Measurements from ENCODE around the gene EHD1. TPM values are rescaled to one million over a fixed set of nuclear protein-coding genes. Genes with fewer than 3 reads are reported as not detected.
A peak's percentile ranks its signal among the peaks of the same experiment; 100 is the strongest.

Gene EHD1
- polyA plus RNA-seq, 2 of the 4 experiments (the other 2 are of a cell fraction), result 25.9 to 37.8 TPM

DNA sequence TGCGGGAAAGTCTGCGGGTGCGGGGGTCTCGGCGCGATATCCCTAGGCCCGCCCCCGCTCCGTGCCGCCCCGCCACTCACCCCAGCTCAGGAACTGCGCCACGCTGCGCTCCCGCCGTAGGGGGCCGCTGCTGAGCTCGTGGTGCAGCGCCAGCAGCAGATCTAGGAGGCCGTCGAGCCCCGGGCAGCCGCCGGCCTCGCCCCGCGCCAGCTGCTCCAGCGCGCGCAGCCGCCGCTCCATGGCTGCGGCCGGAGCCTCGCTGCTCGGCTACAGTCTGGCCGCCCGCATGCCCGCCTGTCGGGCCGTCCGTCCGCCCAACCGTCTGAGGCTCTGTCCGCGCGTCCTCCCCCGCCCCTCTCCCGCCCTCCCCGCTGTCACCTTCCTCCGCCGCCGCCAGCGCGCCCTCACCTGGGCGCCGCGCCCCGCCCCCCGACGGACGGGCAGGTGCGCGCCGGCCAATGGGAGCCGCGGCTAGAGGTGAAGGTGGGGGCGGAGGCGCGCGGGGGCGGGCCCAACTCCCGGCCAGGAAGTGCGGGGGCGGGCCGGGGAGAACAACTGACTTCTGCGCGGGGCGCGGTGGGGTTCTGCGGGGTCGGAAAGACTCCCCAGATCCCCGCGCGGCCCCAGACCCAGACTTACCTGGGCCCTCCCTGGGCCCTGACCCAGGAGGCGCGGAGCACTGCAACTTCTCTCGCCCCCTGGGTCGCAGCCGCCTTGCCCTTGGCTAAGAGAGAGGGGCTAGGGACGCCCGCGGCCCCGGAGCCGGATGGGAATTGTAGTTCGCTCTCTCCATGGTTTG is 33.9 kb downstream of the EHD1 start, which contains the start of gene CDC42BPG:
Gene CDC42BPG (minus strand): TSS at position 324 of the 799 bp plus-strand sequence. CDS start 84 bp downstream, at position 240.
- CTCF ChIA-PET, result interaction anchor here (0.6 to 39.4 kb wide), 20 partner anchors 10 to 173 kb away, joined by 3 to 1607 read pairs (median 5); partner anchors contain the start of genes ARL2 and EHD1
- WGBS (ENCODE audit: missing lambda C conversion rate), result 67% methylated on average over 15 of the region's 96 CpGs
- Histone ChIP-seq H3K27ac (peak within 1 kb of the TSS; percentile 78 to 82), H3K9me3 (no peaks in the 10 kb centered on the region), H3K4me3 (peak within 1 kb of the TSS; percentile 51), H3K4me1 (peaks cover 53% of the 10 kb centered on the region), H3K4me2 (peak within 1 kb of the TSS; percentile 91)
- DNase-seq (ENCODE audit: low read depth in 1 of 2, low spot score in 1 of 2) (peak; percentile 68 to 87), ATAC-seq (peak; percentile 54 to 72), FAIRE-seq (no peak)
- TF ChIP-seq POLR2AphosphoS2 (conservative IDR thresholded peaks at IDR 0.05; ENCODE audit: low read length) (no peak), JUN (IDR thresholded peaks at IDR 0.05) (peak in 1 of 2 experiments; percentile 45; a peak in 2 of 5 replicates), EP300 (IDR thresholded peaks at IDR 0.05) (no peak), ZFP36 (IDR thresholded peaks at IDR 0.05; ENCODE audit: borderline replicate concordance, partially characterized antibody) (no peak), HEYL (CRISPR knock-in tag; IDR thresholded peaks at IDR 0.05) (no peak), NR3C1 (IDR thresholded peaks at IDR 0.05) (no peak), RAD21 (conservative IDR thresholded peaks at IDR 0.05 in 1 of 2, IDR thresholded peaks at IDR 0.05 in 1 of 2) (peak; percentile 34 to 37; a peak in 3 of 5 replicates), SREBF2 (IDR thresholded peaks at IDR 0.05) (no peak), SMC3 (IDR thresholded peaks at IDR 0.05) (peak; percentile 27; the same call in 1 of the 3 replicates)
- TF ChIP-seq, protein P1, sequence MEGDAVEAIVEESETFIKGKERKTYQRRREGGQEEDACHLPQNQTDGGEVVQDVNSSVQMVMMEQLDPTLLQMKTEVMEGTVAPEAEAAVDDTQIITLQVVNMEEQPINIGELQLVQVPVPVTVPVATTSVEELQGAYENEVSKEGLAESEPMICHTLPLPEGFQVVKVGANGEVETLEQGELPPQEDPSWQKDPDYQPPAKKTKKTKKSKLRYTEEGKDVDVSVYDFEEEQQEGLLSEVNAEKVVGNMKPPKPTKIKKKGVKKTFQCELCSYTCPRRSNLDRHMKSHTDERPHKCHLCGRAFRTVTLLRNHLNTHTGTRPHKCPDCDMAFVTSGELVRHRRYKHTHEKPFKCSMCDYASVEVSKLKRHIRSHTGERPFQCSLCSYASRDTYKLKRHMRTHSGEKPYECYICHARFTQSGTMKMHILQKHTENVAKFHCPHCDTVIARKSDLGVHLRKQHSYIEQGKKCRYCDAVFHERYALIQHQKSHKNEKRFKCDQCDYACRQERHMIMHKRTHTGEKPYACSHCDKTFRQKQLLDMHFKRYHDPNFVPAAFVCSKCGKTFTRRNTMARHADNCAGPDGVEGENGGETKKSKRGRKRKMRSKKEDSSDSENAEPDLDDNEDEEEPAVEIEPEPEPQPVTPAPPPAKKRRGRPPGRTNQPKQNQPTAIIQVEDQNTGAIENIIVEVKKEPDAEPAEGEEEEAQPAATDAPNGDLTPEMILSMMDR (IDR thresholded peaks at IDR 0.05), result peak; percentile 62
- TF ChIP-seq, protein P2, sequence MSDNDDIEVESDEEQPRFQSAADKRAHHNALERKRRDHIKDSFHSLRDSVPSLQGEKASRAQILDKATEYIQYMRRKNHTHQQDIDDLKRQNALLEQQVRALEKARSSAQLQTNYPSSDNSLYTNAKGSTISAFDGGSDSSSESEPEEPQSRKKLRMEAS (IDR thresholded peaks at IDR 0.05), result peak; percentile 63; the same call in 1 of the 2 replicates
- TF ChIP-seq, protein P3, sequence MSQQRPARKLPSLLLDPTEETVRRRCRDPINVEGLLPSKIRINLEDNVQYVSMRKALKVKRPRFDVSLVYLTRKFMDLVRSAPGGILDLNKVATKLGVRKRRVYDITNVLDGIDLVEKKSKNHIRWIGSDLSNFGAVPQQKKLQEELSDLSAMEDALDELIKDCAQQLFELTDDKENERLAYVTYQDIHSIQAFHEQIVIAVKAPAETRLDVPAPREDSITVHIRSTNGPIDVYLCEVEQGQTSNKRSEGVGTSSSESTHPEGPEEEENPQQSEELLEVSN (IDR thresholded peaks at IDR 0.05; ENCODE audit: borderline replicate concordance, low read depth), result peak; percentile 39
- POLR2A ChIA-PET, result interaction anchor here (1.0 to 1.5 kb wide), 5 partner anchors 34 to 268 kb away, joined by 3 to 5 read pairs (median 4); partner anchors contain the start of genes ARL2, EHD1, TM7SF2 and VPS51

DNA sequence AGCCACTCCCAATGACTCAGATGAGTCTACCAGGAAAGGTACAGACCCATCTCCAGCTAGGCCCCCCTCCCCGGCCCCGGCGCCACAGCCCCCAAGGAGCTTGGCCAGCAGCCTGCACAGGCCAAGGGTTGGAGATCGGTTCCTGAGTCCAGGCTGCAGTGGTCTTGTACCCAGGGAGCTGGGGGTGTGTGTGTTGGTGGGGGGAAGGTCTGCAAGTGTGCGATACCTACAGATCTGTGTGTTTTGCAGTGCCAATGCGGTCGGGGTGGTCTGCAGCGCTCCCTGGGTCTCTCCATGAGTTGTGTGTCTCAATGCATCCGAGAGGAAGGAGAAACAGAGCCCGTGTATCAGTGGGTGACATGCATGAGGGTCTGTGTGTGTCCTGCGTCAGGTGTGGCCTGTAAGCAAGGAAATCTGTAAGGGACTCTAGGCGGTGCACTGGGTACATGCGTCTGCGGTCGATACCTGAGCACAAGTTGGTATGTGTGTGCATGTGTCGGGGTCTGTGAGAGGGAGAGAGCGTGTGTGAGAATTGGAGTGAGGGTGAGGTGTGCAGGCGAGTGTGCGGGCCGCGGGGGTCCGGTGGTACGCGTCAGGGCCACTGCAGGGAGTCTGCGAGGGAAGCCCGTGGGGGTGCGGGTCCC is 34.6 kb downstream of the EHD1 start:
- POLR2A ChIA-PET, result interaction anchor here (1.0 to 1.5 kb wide), 6 partner anchors 35 to 268 kb away, joined by 3 to 5 read pairs (median 4); partner anchors contain the start of genes ARL2, EHD1, SF1 and TM7SF2
- Histone ChIP-seq H3K4me2 (peak overlapping the region; percentile 91), H3K9me3 (no peaks in the 10 kb centered on the region), H3K27ac (peak overlapping the region; percentile 78 to 82), H3K4me1 (peaks cover 46% of the 10 kb centered on the region), H3K4me3 (peak overlapping the region; percentile 51)
- no peak for DNase-seq (ENCODE audit: low read depth in 1 of 2, low spot score in 1 of 2)
- CTCF ChIA-PET, result interaction anchor here (0.5 to 39.4 kb wide), 21 partner anchors 9 to 399 kb away, joined by 3 to 1607 read pairs (median 5); partner anchors contain the start of genes ARL2 and EHD1
- FAIRE-seq, result no peak
- TF ChIP-seq JUNB (IDR thresholded peaks at IDR 0.05), result no peak
- TF ChIP-seq ESRRA (IDR thresholded peaks at IDR 0.05; ENCODE audit: borderline replicate concordance, low read length), result no peak
- no peak for TF ChIP-seq CHD4 (IDR thresholded peaks at IDR 0.05; ENCODE audit: borderline replicate concordance)
- TF ChIP-seq BHLHE40 (IDR thresholded peaks at IDR 0.05; ENCODE audit: low read depth, low read length), result no peak
- no peak for TF ChIP-seq ZFP36 (IDR thresholded peaks at IDR 0.05; ENCODE audit: borderline replicate concordance, partially characterized antibody)
- no peak for TF ChIP-seq RCOR1 (IDR thresholded peaks at IDR 0.05; ENCODE audit: low read depth, low read length)
- TF ChIP-seq POLR2AphosphoS2 (conservative IDR thresholded peaks at IDR 0.05; ENCODE audit: low read length), result no peak
- TF ChIP-seq SREBF2 (IDR thresholded peaks at IDR 0.05), result no peak
- TF ChIP-seq, protein P4, sequence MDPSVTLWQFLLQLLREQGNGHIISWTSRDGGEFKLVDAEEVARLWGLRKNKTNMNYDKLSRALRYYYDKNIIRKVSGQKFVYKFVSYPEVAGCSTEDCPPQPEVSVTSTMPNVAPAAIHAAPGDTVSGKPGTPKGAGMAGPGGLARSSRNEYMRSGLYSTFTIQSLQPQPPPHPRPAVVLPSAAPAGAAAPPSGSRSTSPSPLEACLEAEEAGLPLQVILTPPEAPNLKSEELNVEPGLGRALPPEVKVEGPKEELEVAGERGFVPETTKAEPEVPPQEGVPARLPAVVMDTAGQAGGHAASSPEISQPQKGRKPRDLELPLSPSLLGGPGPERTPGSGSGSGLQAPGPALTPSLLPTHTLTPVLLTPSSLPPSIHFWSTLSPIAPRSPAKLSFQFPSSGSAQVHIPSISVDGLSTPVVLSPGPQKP (IDR thresholded peaks at IDR 0.05; ENCODE audit: low read depth, low read length), result no peak
- no peak for TF ChIP-seq EHF (CRISPR knock-in tag; IDR thresholded peaks at IDR 0.05)
- no peak for TF ChIP-seq NPAS2 (CRISPR knock-in tag; IDR thresholded peaks at IDR 0.05; ENCODE audit: borderline replicate concordance)
- TF ChIP-seq, protein P5, sequence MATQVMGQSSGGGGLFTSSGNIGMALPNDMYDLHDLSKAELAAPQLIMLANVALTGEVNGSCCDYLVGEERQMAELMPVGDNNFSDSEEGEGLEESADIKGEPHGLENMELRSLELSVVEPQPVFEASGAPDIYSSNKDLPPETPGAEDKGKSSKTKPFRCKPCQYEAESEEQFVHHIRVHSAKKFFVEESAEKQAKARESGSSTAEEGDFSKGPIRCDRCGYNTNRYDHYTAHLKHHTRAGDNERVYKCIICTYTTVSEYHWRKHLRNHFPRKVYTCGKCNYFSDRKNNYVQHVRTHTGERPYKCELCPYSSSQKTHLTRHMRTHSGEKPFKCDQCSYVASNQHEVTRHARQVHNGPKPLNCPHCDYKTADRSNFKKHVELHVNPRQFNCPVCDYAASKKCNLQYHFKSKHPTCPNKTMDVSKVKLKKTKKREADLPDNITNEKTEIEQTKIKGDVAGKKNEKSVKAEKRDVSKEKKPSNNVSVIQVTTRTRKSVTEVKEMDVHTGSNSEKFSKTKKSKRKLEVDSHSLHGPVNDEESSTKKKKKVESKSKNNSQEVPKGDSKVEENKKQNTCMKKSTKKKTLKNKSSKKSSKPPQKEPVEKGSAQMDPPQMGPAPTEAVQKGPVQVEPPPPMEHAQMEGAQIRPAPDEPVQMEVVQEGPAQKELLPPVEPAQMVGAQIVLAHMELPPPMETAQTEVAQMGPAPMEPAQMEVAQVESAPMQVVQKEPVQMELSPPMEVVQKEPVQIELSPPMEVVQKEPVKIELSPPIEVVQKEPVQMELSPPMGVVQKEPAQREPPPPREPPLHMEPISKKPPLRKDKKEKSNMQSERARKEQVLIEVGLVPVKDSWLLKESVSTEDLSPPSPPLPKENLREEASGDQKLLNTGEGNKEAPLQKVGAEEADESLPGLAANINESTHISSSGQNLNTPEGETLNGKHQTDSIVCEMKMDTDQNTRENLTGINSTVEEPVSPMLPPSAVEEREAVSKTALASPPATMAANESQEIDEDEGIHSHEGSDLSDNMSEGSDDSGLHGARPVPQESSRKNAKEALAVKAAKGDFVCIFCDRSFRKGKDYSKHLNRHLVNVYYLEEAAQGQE (IDR thresholded peaks at IDR 0.05), result no peak
- WGBS (ENCODE audit: missing lambda C conversion rate), result 51% methylated on average over 22 of the region's 27 CpGs
- ATAC-seq, result peak in 1 of 2 experiments; percentile 0; a peak in 2 of 6 replicates

Data from A549 (cell line).